T-helper 22 cell (primary cell): ENCODE data around the gene BACE1-AS.

Experiments
- DNase-seq: peaks from one replicate; pipeline ENCODE4 v3.0.0-alpha.2; 2020; ENCODE audit warnings: low read depth

BACE1-AS gene

GRCh38 chr11:117327567-117328374 lies 36.6 kb downstream of the BACE1-AS start, which contains the start of gene CEP164:
Gene CEP164 (plus strand): TSS chr11:117327854. CDS start chr11:117338587, 10,733 bp downstream.
- peak; percentile 91 for DNase-seq

GRCh38 chr11:117328375-117329010 lies 37.3 kb downstream of the BACE1-AS start:
- no peak for DNase-seq

- no peak for DNase-seq
These were observed 41.7 kb downstream of the BACE1-AS start for GRCh38 chr11:117332843-117333242.

DNA sequence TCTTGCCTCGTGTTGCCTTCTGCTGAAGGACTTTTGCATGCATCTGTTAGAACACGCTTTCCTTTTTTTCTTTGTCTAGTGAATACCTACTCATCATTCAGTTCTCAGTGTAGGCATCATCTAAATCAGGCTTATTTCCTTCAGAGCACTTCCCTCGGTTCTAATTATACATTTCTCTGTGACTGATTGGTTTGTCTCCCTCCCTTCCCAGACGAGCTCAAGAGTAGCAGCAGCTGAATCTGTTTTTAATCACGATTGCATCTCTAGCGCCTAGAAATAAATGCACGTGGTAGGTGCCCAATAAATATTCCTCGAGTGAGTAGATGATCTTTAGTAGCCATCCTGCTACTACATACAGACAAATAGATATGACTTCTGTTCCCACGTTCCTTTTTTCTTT lies 42.8 kb downstream of the BACE1-AS start:
- no peak for DNase-seq

DNA sequence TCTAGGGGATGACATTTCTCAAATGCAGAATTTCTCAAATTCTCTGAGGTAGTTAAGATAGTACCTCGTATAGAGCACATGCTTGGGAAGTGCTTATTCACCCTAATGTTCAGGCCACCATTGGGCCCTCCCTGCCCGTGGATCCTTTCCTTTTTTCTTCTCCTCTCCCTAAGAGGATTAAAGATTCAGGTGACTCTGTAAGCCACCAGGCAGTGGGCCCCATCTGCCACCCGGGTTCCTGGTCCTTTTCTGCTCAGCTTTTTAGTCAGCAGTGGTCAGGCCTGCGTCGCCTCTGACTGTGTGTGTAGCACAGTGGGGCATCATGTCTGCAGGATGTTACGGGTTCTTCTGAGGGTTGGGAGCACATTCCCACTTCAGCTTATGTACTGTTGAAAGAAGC lies 43.8 kb downstream of the BACE1-AS start:
- no peak for DNase-seq

DNA sequence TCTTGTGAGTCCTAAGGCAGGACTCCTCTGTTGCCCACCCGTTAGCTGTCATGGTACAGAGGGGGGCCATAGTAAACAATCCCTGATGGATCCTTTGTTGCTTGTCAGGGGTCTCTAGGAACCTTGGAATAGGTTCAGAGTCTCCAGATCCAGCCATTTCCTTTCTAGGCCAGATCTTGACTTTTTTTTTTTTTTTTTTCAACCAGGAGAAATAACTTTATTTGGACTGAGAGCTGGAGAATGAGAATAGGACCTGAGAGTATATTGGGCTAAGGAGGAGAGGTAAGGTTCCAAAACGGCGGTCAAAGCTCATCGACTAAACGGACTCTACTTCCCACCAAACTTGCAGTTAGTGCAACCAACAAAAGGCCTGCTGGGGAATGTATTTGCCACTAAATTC lies 44.3 kb downstream of the BACE1-AS start:
- DNase-seq: no peak

- DNase-seq: no peak
These were observed 45.9 kb downstream of the BACE1-AS start for GRCh38 chr11:117337076-117337475.
